SK-N-SH treated with all-trans-retinoic acid at 6 μM for 48 hours (cell line): ENCODE measurements around the gene TRABD.

Experiments used
- ESRRG ChIP-seq: fragments of 250-450 bp; sonication (Bioruptor Pico); IDR thresholded peaks from 2 replicates; pipeline ENCODE4 v1.6.1; 2021; ENCODE audit warnings: mild to moderate bottlenecking
- SNAI2 ChIP-seq: fragments of 250-450 bp; sonication (Bioruptor Pico); IDR thresholded peaks from 2 replicates; pipeline ENCODE4 v1.5.0; 2020; ENCODE audit warnings: mild to moderate bottlenecking, moderate library complexity

GRCh38 chr22:50186761-50187523, 1.2 kb downstream of the TRABD start:
- TF ChIP-seq ESRRG (no peak), SNAI2 (CRISPR knock-in tag) (no peak)
